NK-92 treated with Interleukin-12 subunit alpha and Interleukin-12 subunit beta, amount 100 ng/mL, for 24 hours (cell line): ENCODE data around the gene PPP1R14C.
"Not testable (repeated sequence)": the region's sequence is repeated elsewhere in the genome, so short reads cannot be mapped to it uniquely, and the experiment has no call there.

Experiments
- DNase-seq: peaks from one replicate; lab custom pipeline; 2025; lab: John Stamatoyannopoulos, UW

Gene PPP1R14C

DNA sequence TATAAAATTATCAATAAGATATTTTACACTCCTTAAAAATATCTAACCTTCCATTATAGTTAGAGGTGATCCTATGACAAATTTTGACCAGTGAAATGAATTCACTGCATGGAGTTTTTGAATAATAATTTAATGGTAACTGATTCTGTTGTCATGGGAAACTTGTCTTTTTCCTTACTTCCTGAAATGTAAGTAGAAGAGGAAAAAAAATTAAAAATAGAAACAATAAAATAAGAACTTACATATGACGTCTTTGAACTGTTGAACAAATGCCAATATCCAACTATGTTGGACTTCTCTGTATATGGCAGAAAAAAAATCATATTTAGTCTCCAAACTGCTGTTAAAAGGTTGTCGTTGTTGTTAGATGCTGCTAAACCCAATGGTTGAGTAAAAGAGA, 26.3 kb downstream of the PPP1R14C start:
- no peak for DNase-seq

DNA sequence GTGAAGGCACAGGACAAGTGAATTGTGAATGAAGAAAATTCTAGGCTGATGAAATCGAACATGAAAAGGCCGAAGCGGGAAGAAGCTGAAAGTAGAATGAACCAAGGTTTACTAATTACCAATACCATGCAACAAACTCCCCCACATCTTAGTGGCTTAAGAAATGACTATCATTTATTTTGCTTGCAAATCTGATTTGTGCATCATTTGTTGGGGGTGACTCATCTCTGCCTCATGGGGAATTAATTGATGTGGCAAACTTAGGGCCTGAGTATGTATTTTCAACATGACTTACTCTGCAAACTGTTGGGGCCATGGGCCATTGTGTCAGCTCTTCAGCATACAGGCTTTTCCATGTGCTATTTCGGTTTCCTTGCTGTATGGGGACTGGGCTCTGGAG, 26.8 kb downstream of the PPP1R14C start:
- DNase-seq: no peak

DNA sequence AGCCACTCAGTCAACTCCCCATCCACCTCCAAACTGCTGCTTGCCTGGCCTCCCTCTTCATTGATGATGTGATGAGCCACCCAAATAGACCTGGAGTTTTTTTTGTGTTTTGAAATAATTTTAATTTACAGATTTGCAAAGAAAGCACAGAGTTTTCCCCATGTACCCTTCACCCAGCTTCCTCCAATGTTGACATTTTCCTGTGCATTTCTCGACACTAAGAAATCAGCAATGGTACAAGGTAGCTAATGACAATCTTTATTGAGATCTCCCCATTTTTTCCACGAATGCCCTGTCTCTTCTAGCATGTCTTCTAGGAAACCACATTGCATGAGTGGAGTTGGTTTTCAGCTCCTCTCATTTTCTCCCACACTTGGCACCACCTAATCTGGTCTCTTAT, 30.1 kb downstream of the PPP1R14C start:
- DNase-seq: no peak

DNA sequence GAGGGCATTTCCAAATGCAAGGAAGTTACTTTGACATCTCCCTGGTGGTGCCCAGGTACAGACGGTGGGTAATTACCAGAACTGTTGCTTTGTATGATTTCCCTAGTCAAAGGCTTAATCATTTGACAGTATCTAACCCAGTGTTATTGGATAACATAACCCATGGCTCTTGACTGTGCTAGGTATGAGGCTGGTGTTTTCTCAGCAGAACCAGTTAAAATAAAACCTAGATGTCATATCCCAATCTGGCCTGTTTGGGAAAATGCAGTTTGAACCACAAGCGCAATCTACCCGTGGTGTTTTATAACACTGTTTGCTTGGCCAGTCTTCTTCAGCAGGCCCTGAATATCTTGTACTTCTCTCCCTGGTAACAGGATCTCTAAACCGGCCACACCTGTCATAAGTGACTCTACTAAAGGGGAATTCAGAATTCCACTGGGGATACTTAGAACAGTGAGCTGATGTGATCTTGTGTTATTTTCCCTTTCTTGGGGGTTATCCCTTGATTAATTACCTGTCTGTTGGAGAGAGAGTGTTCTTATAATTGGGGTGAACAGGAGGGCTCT, 32.8 kb downstream of the PPP1R14C start:
- DNase-seq: no peak

DNA sequence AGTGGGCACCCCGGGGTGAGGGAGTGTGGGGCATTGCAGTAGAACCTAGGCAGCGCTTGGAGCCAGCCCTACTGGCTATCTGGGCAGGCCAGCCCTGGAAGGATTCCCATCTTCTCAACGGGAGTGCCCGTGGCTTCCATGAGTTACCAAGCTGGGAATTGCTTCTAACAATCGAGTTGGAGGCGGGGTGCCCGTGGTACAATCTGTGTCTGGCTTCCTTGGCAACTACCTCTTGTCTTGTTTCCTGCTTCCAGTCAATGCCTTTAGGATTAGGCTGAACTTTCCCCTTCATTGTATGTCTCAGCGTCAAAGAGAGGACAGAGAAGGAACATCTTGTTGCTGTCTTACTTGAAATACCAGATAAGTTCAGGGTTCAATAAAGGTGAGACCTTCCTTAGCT, 33.3 kb downstream of the PPP1R14C start:
- no peak for DNase-seq

DNA sequence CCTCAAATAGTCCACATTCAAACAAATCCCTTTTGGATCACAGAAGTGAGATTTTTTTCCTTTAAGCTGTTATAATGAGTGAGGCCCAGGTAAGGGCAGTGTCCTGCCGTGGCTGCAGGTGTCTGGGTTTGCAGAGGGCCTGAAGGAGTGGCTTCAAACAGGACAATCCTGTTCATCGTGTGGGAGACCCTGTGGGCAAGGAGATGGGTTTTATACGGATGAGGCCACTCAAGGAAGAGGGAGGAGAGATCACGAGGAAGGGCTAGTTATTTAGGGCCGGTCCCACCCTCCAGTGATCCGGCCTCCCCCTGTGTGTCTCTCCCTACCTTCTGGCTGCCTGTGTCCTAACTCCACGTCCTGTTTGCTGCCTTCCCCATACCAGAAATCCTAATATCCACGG, 33.8 kb downstream of the PPP1R14C start:
- DNase-seq: no peak

DNA sequence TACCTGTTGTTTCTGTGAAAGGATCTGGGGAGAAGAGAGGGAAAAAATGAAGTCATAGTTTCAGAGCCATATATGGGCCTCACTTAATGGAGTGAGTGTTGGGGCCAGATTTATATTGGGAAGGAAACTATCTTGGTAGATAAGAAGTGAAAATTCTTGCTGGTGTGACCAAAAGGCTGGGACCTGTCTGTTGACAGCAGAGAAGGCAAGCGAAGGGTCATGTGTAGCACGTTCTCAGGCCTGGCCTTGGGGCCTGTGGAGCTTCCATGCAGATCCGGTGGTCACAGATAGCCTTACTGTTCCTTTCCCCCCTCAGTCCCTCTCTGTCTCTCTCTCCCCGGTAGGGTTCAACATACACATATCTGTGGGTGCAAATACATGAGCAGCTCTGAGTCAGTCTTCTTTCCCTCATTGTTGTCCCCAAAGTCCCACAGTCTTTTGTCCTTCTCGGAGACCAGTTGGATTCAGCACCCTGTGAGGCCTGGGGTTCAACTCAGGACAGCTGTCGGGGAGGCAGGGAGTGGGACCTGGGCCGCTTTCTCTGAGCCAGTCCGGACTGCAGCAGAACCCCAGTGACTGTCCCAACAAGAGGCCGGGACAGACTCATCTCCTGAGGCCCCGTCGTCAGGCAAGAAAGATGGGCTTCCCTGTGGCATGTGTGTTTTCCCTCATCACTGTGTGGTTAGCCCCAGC, 34.6 kb downstream of the PPP1R14C start:
- DNase-seq: no peak

DNA sequence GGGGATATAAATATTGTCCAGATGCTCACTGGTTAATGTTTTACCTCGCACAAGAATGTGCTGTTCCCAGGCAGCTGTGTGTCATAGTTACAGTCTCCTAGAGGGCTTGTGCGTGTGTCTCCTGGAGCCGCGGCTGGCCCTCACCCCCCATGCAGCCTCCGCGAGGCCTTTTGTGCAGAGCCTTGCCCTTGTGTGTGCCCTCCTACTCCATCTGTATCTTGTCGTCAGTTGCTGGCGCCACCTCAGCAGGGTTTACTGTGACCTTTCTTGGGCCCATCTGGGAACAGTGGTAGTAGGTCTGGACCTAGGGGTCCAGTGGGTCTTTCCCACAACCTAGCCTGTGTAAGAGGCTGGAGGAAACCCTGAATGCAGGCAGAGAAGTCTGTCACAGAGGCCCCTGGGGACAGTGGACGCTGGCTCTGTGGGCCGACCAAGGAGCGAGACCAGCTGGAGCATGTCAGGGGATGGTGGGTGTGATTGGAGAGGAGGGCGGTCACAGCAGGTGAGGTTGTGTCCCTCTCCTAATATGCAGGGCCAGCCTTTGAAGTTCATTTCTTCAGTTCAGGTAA, 35.2 kb downstream of the PPP1R14C start:
- DNase-seq: no peak

DNA sequence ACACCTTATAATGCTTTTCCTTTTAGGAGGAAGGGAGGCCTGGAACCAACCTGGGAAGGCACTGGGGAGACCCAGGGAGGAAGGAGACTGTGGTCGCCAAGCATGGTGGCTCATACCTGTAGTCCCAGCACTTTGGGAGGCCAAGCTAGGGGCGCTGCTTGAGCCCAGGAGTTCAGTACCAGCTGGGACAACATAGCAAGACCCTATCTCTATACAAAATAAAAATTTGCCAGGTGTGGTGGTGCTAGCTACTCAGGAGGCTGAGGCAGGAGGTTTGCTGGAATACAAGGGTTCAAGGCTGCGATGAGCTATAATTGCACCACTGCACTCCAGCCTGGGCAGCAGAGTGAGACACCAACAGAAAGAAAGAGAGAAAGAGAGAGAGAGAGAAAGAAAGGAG, 36.2 kb downstream of the PPP1R14C start:
- no peak for DNase-seq

DNA sequence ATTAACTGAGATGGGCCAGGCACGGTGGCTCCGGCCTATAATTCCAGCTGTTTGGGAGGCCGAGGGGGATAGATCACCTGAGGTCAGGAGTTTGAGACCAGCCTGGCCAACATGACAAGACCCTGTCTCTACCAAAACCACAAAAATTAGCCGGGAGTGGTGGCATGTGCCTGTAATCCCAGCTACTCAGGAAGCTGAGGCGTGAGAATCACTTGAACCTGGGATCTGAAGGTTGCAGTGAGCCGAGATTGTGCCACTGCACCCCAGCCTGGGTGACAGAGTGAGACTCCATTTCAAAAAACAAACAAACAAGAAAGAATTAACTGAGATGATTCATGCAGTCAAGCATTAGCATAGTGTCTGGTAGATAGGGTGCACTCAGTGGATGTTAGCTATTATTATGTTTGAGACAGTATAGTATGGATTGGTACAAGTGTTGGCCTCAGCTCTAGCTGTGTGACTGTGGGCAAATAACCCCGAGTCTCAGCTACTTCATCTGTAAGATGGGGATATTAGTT, 37.1 kb downstream of the PPP1R14C start:
- DNase-seq: not testable (repeated sequence)

DNA sequence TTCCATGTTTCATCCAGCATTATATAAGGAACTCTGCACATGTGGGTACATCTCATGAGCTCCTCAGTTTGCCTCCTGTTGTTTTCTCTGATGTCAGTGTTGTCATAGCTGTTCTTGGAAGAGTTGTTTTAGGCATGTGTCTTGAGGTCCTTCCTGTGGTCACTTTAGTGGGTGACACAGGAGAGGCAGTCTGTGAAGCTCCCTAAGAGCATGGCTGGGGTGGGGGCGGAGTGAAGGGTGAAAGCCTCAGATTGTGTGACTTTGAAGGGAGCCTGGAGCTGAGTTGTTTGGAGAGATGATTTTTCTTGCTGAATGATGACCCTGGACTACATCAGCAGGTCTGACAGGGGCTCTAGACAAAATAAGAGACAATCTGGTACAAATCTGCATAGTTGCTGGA, 37.7 kb downstream of the PPP1R14C start:
- no peak for DNase-seq

DNA sequence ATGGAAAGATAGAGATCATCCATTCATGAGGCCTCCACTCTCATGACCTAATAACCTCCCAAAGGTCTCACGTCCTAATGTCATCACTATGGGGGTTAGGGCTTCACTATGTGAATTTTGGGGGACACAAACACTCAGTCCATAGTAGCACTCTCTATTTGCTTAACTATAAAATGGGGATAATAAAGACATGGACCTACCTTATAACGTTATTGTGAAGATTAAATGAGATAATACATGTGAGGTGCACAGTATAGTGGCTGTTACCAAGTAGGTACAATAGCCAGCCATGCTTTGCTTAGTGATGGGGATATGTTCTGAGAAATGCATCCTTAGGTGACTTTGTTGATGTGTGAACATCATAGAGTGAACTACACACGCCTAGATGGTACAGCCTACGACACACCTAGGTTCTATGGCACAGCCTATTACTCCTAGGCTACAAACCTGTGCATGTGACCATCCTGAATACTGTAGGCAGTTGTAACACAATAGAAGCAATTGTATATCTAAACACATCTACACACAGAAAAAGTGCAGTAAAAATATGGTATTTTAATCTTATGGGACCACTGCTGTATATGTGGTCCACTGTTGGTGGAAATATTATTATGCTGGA, 39.7 kb downstream of the PPP1R14C start:
- no peak for DNase-seq

DNA sequence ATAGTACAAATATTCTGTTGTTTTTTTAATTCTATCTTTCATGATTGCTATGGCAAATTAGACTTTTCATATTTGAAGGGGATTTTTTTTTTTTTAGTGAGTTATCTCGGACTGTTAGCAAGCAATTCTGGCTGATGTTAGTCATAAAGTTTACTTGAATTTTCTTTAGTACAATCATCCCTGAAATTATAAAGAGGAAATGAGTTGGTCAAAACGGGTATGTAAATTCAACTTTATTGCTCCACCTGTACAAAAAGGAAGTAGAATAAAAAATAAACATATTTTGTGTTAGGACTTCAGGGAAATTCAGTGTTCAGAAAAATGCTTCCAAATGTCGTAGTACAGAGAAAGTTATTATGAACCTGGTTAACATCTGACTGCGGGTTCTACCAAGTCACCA, 40.3 kb downstream of the PPP1R14C start:
- no peak for DNase-seq

DNA sequence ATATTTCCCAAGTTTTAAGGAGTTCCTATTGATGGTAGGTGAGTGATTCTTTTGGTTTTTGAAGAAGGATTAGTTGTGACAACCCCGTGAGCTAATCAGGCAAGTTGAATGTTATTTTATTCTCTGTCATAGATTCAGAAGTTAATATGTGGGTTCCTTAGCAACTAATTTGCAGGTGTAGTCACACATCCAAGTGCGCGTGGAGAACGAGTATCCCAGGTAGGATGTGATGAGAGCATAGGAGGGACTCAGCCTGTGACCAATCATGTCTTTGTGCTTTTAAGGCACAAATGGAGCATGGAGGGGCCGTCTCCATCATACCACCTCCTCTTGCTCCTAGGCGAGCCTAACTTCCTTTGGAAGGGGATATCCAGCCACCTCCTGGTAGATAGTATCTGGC, 41.1 kb downstream of the PPP1R14C start:
- no peak for DNase-seq

DNA sequence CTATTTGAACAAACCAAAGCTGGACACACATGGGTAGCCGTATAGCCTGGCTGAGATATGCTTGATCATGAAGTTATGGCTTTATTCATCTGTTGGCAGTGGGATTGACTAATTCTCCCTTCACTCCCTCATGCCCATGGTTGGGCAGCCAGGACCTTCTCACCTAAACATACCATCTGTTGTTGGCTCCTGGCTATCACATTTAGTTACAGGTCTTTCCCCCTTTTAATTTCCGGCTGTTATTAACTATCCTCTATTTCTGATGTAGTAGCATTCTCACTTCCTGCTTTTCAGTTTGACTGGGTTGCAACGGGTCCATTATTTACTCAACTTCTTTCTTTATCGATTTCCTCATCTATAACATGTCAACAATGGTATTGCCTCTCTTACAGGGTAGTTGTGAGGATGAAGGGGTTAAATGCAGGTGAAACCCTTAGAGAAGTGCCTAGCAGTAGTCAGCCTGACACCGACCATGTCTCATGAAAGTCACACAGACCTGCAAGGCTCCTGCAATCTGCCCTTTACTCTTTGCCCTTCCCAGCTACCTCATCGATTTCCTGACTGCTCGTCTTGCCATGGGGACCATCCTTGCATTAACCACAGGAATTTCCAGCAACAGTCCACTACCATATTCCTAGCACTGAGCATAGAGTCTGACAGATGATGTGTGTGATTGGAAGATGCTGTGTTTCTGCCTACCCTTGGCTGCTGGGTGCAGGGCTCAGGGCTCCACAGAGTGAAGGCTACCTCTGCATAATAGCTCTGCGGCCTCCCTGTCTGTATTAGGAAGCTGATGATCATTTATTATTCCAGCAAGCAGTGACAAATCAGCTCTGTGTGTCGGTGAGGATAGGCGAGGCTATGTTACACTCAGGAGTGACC, 42.2 kb downstream of the PPP1R14C start:
- no peak for DNase-seq

DNA sequence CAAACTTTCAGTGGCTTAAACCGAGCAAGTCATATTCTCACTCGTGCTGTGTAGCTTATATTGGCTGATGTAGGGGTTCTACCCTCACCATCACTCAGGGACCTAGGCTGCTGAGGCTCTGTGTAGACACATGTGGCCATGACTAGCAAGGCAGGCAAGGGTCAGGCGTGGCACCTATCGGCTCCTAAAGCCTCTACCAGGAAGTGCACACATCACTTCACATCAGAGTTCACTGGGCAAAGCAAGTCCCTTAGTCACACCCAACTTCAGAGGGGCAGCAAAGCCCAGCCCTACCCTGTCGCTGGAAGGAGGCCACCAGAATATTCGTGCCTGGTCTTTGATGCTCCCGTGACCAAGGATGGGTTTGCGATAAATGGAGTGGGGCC, 42.9 kb downstream of the PPP1R14C start:
- DNase-seq: no peak

DNA sequence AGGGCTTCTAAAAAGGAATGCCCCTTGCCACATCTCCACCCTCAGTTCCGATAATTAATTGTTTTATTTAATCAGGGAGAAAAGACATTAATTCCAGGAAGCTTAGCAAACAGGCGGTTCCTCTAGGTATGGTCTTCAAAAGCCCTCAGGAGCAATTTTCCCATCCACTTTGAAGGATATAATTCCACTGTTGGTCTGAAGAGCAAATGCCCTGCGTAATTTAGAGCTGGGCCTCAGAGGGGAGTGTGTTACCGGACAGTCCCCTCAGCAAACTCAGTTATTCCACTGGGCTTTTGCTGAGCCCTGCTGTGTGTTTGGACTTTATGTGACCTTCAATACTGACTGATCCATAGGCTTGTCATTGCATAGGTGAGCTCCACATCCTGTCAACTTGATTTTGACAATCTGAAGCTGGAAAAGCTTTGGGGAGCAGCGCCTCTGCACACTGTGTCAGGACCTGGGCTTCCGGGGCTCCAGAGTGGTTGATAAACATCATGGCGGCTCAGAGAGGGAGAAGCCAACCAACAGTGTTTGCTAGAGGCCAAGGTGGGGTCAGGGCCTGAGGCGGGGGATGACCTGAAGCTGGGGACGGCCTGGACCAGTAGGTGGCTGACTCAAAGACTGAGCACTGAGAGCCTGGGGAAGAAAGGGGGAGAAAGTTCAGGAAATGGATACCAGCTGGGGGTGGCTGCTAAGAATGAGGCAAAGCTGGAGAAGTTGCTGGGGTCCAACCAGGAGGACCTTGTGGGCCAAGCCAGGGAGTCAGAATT, 43.5 kb downstream of the PPP1R14C start:
- DNase-seq: no peak

DNA sequence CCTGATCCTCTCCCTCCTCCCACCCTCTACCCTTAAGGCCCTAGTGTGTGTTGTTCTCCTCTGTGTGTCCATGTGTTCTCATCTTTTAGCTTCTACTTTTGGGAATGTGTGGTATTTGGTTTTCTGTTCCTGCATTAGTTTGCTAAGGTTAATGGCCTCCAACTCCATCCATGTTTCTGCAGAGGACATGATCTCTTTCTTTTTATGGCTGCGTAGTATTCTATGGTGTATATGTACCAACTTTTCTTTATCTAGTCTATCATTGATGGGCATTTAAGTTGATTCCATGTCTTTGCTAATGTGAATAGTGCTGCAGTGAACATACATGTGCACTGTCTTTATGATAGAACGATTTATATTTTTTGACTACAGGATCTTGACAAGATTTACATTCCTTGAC, 44.6 kb downstream of the PPP1R14C start:
- DNase-seq: not testable (repeated sequence)

DNA sequence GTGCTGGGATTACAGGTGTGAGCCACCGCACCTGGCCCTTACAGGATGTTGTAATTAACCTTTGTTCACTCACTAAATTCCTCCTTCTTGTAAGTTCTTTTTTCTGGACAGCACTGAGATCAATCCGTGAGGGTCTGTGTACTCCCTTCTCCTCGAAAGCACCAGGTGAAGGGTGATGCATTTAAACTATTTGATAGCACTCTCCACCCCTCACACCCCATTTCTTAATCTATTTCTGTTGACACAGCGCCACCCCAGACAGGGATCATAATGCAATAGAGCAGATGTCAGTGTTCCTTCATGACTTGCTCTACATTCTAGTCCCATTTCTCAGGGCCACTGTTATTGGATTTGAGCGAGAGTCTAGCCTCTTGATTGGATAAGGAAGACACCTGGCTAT, 46.3 kb downstream of the PPP1R14C start:
- no peak for DNase-seq

DNA sequence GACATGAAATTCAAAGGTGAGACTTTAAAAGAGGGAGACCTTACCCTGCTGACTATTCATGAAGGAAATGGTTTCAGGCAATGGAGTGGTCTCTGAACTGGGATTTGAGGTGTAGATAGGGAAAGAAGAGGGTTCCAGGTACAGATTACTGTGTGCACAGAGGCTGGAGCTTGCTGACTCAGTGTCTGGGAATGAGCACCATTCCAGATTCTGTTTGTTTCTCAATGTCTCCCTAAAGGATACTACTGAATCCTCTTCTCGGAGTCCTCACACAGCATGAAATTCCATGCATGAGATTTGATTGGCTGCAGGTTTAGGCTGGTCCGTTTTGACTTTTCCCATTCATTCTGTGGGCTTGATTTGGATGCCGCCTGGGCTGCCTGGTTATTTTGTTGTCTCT, 49.0 kb downstream of the PPP1R14C start:
- DNase-seq: no peak

DNA sequence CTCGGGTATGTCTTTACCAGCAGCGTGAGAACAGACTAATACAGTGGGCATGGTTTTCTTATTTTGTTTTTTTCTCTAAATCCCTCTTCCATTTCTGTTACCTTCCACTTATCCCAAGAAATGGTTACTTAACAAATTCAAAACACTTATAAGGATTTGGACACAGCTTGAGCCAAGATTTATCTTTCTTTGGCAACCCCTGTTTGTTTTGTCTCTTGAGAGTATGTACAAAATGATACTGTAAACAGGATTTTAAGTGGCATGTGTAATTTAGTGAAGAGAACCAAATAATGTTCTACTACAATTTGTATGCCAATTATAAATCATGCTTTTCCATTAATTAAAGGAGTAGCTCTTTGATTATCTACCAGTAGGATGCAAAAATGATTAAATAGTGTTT, 51.4 kb downstream of the PPP1R14C start:
- no peak for DNase-seq
